ENCODE data around the gene NEU3.
A peak's percentile ranks its signal among the peaks of the same experiment; 100 is the strongest.
"Not testable (repeated sequence)": the region's sequence is repeated elsewhere in the genome, so short reads cannot be mapped to it uniquely, and the experiment has no call there.

The NEU3 gene, protein sequence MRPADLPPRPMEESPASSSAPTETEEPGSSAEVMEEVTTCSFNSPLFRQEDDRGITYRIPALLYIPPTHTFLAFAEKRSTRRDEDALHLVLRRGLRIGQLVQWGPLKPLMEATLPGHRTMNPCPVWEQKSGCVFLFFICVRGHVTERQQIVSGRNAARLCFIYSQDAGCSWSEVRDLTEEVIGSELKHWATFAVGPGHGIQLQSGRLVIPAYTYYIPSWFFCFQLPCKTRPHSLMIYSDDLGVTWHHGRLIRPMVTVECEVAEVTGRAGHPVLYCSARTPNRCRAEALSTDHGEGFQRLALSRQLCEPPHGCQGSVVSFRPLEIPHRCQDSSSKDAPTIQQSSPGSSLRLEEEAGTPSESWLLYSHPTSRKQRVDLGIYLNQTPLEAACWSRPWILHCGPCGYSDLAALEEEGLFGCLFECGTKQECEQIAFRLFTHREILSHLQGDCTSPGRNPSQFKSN

DNA sequence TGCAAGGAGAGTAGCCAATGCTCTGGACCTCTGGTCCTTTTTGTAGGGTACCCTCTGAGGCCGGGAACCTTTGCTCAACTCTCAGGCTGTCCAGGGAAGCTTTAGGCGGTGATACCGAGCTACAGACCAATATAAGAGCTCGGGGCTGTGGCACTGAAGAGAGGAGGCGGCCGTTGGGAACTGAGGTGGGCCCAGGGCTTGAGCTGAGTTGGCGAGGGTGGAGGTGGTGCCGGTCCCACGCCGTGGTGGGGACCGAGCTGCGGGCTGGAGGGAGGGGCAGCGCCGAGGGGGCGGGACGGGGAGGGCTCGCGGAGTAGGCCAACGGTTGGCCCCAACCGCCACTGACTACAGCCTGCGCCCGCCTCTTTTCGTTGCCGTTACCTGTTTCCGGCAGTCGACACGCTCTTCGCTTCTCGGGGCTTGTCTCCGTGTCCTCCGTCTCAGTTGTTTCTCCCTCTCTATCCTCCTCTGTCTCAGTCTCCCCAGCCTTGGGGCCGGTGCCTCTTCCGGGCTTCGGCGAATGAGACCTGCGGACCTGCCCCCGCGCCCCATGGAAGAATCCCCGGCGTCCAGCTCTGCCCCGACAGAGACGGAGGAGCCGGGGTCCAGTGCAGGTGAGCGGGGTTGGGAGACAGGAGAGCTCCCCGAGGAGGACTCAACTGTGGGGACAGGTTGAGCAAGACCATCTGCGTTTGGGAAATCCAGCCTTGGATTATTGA is at the start of gene NEU3:
Gene NEU3, plus strand, starts transcription at position 393 of the 719 bp plus-strand sequence. Its CDS starts 128 bp downstream, at position 521.
- DNase-seq: peak; percentile 84 to 87

DNA sequence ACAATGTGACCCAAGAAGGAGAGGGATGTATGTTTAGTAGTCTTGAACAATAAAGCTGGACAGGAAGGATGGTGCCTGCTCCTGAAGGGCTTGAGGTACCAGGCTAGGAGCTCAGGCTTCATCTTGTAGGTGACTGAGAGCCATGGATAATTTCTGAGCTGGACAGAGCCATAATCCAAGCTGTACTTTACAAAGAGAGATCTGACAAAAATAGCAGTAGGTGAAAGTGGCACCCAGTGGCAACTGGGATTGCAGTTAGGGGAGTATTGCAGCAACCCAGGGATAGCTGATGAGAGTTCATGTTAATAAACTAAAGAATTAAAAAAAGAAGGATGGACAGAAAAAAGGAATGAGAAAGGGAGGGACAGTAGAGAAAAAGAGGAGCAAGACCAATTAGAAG is 47.2 kb upstream of the NEU3 start:
- DNase-seq: no peak

DNA sequence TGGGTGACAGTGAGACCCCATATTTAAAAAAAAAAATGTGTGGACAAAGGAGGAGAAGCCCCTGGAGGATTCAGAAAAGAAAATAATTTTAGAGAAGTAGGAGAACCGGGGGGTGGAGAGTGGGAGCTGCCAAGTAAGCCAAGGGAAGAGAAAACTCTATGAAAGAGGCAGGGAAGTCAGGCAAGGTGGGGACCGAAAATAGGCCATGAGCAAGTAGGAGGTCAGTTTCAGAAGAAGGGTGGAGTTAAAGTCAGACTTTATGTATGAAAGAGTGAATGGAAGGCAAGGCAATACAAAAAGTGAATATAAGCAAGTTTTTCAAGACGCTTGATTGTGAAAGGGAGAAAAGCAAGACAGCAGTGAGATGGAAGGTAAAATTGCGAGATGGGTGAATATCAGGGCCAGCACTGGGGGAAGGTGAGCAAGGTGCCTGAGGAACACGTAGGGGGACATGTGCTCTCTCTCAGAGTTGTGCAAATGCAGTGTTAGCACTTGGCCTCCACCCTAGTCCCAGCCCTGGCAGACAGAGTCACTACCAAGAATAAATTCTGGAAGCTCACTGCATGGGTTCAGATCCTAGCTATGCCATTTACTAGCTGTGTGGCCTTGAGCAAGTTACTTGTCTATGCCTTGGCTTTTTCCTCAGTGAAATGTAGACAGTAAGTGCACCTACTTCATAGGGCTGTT is 46.5 kb upstream of the NEU3 start:
- DNase-seq: no peak

DNA sequence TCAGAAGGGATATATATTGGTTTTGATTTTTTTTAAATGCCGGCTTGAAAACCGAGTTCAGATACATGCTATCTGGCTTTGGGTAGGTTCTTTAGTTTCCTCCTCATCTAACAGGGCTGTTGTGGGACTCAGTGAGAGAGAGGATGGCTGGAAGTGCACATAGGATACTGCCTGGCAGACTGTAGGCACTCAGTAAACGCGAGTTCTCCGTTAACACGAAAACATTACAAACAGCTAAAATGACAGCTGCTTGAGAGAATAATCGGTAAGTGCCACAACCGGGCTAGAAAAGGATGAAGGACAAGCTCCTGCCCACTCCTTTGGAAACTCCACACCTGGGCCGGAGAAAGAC is 40.2 kb upstream of the NEU3 start:
- no peak for DNase-seq

DNA sequence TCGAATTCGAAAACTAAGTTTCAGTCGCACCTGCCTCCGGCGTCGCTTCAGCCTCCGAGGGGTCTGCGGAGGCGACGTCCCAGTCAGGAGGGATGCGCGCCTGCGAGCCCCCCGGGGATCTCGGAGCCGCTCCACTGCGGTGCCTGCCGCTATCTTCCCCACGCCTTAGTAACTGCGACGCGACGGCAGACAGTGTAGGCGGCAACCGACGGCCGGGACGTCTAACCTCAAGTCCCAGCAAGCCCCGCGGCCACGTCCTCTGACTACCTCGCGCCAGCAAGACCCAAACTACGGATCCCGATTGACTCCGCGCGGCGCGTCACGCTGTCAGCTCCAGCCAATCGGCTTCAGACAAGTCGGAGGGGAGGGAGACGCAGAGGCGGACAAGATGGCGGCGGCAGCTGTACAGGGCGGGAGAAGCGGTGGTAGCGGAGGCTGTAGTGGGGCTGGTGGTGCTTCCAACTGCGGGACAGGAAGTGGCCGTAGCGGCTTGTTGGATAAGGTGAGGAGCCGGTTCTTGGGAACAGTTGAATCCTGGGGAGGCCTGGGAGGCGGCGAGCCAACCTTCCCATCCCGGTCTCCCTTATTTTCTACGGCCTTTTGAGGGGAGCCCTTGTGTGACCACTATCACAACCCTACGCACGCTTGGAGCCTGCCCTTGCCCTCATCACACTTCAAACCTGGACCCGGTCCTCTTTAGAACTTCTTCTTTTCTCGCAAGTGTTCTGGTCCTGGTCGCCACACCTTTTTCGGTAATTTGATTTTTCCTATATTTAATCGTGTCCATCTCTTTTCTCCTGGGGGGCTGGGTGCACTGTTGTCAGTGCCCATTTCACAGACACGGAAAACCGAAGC is 39.6 kb upstream of the NEU3 start, which contains the start of the genes SPCS2 and XRRA1:
Gene SPCS2, plus strand, starts transcription at position 369 of the 855 bp plus-strand sequence. Its CDS starts 20 bp downstream, at position 389.
Gene XRRA1, minus strand, starts transcription at position 194 of the 855 bp plus-strand sequence. CDS start 8,213 bp downstream, outside the sequence.
- DNase-seq: peak; percentile 98

DNA sequence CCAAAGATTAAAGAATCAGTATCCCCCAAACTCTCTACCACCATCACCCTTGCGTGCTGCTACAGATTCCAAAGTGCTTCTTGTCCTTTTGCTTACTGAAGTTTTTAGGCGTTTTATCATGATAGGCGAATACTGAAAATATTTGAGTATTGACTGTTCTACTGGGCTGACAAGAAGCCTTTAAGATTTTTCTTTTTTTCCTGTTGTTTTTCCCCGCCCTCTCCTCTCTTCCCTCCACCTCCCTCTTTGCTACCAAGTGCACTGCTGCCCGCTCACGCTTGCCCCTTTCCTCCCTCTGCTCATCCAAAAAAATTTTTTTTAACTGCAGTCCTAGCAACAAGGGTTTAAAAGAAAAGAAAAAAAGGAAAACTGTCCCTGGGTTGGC is 39.0 kb upstream of the NEU3 start:
- DNase-seq: no peak

DNA sequence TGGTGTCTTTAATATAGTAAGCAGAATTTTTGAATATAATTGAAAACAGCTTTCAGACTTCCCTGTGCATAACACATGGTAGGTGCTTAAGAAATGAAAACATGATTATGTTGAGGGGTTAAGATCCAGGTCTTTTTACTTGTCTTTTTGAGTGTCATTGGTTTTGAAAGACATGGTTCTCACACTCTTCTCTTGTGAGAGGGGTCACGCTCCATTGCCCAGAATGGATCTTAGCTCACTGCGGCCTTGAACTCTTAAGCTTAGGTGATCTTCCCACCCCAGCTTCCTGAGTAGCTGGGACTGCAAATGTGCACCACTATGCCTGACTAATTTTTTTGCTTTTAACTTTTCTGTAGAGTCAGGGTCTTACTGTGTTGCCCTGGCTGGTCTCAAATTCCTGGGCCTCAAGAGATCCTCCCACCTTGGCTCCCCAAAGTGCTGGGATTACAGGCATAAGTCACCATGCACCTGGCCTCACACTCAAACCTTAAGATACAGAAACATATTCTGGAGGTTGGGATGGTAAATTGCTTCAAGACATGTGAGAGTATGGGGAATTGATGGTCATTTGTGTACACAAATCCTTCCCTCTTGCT is 38.3 kb upstream of the NEU3 start:
- DNase-seq: no peak

DNA sequence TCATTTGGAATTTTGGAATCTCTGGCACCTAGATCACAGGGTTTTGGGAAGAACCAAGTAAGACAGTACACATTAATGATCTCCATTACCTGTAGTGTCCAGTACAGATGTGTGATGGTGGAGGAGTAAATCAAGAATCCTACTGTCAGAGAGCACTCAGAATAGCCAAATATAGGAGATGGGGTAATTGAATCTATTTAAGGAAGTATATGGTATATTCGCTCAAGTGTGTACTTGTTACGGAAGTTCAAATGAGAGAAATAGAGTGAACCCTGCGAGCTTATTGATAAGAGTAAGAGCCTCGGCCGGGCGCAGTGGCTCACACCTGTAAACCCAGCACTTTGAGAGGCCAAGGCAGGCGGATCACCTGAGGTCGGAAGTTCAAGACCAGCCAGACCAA is 37.5 kb upstream of the NEU3 start:
- no peak for DNase-seq

DNA sequence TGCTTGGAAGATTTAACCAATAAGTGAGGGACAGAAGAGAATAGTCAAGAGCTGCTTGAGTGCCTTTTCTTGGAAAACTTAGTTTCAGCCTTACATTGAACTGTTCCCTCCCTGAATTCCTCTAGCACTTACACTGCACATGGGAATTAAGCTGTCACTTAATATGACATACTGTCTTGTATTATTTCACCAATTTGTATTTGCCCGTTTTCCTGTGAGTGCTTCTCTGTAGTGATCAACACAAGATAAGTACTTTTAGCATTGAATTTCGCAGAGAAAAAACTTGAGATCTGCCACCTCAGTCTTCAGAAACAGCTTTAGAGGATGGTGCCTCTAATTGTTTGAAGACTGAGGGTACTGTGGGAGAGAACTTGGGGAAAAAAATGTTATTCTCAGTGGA is 36.0 kb upstream of the NEU3 start:
- no peak for DNase-seq

DNA sequence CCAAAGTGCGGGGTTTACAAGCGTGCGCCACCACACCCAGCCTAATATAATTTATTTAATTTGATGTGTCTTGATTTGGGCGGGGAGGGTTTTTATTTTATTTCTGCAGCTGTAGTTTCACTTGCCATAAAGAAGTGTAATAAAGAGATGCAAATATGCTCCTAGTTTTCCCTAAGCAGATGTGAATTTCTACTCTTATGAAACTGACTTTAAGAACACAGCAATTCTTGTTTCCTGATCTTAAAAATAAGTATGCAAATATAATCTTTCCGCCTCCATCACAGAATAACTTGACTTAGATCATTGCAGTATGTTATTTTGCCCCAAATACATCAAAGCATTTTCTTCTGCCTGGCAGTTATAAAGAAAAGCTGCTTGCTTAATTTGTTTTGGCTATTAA is 35.3 kb upstream of the NEU3 start:
- DNase-seq: no peak

DNA sequence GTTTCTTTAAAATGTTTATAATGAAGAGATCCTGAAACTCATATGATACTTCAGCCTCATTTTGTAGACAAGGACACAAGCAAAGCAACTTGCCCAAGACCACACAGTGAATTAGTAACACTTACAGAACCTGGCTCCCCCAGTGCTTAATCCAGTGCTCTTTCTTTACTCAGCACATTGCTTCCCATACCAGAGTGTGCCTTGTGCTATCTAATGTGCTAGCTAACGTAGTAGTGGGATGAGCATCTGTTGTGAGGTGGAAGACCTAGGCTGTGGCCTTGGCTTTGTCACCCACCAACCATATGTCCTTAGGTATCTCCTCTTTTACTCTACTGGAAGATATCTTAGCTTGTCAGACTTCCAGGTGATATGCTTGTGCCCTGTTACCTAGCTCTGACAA is 34.5 kb upstream of the NEU3 start:
- DNase-seq: no peak

DNA sequence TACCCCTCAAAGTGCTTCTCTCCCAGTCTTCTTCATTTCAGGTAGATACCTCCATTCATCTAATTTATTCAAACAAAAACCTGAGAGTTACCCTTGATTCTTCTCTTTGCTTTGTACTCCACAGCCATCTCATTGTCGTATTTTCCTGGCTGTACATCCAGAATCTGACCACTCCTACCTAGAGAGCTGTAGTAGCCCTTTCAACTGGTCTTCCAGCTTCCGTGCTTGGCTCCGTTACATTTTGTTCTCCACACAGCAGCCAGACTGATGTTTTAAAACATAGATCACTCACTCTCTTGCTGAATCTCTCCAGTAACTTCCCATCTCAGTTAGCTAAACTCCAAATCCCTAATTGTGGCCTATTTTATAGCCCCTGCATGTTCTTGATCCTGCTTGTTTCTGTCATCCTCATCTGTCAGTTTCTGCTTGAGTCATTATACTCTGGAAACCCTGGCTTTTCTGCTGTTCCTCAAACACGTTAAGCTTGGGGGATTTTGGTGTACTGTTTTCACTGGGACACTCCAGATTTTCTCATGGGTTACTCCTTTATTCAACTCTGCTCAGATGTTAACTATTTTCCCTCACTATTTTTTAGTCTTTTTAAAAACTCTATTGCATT is 32.2 kb upstream of the NEU3 start:
- no peak for DNase-seq

DNA sequence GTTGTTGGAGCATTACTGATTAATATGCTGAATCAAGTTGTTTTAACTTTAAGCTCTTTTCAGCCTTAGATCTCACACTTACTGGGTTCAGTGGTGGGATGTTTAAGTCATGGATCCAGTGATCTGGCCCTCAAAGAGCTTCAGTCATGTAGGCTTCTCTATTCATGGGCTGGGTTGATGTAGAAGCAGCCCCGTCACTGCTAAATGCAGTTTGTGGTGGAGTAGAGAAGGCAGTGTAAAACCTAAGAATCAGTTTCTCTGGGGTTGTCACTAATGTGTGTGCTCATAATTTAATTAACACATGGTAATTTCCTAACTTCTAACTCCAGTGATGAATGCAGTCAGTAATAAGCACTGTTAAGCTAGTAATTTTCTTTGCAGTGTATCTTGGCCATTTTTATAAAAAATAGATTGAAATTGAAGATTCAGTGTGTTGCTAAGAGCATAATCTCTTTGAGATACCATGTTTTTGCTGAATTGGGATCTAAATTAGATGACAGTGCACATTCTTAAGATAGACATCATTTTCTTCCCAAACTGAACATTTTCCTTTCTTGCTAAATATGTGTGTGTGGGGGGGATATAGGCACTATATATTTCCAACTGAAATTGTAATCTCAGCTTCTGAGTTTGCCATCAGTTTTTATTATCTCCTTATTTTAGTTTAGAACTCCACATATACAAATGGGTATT is 30.6 kb upstream of the NEU3 start:
- DNase-seq: no peak

DNA sequence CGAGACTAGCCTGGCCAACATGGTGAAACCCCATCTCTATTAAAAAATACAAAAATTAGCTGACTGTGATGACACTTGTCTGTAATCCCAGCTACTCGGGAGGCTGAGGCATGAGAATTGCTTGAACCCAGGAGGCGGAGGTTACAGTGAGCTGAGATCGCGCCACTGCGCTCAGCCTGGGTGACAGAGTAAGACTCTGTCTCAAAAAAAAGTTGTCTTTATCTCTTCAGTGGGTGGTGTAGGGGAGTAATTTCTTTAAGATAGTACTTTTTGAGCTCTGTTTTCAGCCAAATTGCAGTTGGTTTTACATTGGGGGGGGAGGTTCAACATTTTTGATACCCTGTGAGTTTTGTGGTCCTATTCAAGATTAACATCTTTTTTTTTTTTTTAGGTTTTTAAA is 28.6 kb upstream of the NEU3 start:
- not testable (repeated sequence) for DNase-seq

DNA sequence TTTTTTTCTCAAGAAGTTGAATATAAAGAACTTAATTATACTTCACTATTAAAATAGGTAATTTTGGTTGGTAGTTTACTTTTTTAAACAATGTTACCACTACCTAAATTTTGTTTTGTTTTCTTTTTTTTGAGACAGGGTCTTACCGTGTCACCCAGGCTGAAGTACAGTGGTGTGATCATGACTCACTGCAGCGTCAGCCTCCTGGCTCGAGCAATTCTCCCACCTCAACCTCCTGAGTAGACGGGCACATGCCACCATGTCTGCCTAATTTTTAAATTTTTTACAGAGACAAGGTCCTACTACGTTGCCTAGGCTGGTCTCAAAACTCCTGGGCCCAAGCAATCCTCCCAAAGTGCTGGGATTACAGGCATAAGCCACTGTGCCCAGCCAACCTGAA is 22.1 kb upstream of the NEU3 start:
- no peak for DNase-seq

DNA sequence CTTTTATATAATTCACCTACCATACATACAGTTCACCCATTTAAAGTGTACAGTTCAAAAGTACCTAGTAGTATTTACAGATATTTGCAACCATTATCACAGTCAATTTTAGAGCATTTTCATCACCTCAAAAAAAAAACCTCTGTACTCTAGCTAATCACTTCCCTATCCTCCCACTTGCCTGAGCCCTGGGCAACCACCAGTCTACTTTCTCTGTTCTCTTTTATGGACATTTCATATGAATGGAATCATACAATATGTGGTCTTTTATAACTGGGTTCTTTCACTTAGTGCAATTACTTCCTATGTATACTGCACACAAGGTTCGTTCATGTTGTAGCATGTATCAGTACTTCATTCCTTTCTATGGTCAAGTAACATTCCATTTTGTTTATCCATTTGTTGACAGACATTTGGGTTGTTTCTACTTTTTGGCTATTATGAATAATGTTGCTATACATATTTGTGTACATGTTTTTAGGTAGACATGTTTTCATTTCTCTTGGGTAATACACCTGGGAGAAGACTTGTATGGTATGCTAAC is 17.8 kb upstream of the NEU3 start:
- DNase-seq: no peak

DNA sequence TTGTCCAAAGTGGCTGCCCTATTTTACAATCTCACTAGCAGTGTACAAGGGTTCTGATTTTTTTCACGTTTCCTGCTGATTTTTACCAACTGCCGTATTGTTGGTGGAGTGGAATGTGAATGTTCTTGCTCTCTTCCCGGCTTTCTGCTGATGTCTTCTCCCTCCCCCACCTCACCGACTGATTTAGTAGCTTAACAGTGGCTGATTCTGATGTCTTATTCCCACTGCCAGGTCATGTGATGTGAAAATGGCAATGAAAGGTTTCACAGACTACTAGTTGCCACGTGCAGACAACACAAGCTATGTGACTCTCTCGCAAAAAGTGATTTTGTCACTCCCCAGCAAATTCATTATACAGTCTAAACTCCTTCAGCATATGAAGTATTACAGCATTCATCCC is 17.3 kb upstream of the NEU3 start:
- no peak for DNase-seq

DNA sequence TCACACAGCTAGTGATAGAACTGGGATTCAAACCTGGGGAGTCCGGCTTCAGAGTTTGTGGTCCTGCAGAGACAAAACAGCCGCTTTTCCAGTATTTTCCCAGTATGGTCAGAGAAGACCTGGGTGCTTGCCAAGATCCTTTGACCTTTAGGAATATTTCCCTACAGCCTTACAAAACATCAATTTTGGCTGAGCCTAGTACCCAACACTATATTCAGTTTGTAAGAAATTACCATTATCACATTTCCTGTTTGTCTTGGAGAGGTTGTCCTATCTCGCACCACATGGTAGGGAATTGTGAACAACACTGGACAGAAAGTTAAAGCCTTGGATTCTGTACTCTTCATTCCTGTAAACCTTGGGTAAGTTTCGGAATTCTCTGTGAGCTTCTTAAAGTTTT is 10.7 kb upstream of the NEU3 start:
- DNase-seq: no peak

DNA sequence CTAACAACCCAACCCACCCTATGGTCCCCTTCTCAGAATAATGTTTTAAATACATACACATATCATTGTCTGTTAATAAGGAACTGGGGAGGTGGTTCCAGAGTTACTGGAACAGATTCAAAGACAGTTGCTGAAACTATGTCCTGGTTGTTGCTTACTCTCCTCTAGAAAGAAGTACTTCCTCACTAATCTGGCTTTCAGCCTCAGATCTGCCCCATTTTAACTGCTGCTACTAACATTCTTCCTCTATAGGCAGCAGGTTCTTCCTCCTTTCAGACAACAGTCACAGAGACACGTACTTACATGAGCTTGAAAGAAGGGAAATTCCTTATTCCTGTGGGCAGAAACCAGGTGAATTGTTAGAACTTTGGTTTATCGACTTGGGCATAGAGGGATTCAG is 8.1 kb upstream of the NEU3 start:
- no peak for DNase-seq

DNA sequence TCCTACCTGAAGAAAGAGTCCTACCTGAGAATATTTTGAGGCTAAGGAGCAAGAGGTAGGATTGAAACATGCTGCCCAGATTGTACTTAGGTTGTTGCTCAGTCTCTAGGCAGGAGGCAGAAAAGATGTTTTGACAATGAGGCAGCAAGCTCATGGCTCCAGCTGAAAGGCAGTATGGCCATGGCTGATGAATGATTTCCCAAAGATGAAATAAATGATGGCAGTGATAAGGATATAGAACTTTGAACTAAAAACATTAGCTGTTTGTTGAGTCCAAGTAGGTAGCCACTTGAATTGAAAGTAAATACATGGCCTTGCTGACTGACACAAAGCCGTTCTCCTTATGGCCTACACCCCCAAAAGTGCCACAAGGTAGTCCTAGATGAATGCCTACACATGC is 6.8 kb upstream of the NEU3 start:
- DNase-seq: no peak

DNA sequence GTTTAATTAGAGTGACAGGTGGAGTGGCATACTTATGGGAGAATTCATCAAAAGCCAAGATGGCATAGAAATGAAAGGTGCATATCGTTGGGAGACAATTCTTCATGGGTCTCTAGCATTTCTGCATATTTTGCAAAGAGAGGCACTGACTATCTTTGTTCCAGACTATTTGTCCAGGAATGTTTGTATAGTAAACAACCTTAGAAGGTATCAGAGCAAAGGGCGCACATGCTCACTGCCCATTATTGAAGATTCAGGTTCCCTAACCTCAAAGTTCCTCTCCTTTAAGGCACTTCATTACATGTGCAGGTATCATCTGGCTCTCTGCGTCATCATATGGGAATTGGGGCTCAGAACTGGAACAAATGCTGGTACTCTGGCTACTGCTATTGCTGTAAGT is 4.7 kb upstream of the NEU3 start:
- DNase-seq: no peak
